AG04449 (cell line): ENCODE data around the gene KCNC4.

Source experiments
- CTCF ChIA-PET: fragments of 350-600 bp; formaldehyde crosslinking; extraction: SDS; loops from one replicate; lab custom pipeline; 2021; ENCODE audit warnings: antibody characterized with exemption; lab: Yijun Ruan, JAX
- POLR2A ChIA-PET: fragments of 400-600, 350-600 bp; formaldehyde crosslinking; extraction: SDS; loops from one replicate; lab custom pipeline; 2020; ENCODE audit warnings: antibody characterized with exemption, inconsistent platforms; lab: Yijun Ruan, JAX
- DNase-seq: peaks from one replicate; pipeline ENCODE4 v3.0.0-alpha.2; 2010; ENCODE audit warnings: low read depth, low spot score
- H3K4me3 ChIP-seq: 2 replicates; pipeline ENCODE4 v1.5.1; 2011; ENCODE audit warnings: low read depth, mild to moderate bottlenecking, control low read depth, low read length
- TF ChIP-seq, protein P1 (sequence below): IDR thresholded peaks from one replicate; pipeline ENCODE4 v1.5.1; 2011; ENCODE audit warnings: mild to moderate bottlenecking, moderate library complexity, low read length, control low read depth, inconsistent platforms; ENCODE audit not compliant: insufficient read depth; ENCODE audit errors: missing control alignments

Gene KCNC4

DNA sequence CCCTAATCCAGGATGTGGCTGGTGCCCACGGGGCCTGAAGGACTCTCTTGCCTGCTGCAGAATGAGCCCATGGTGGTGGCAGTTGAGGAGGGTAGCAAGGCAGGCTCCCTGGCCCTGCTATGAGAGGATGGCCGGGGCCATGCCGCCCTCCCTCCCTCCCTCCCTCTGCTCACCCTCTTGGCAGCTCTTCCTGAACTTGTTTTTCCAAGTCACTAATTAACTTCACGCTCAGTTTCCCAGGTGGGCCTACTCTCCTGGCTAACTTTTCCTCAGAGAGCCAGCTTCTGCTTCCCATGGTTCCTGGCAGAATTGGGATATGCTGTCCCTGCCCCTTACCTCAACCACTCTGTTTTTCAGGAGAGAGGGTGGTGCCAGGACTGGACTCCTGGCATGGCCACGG lies 10.2 kb downstream of the KCNC4 start:
- POLR2A ChIA-PET: no interaction called here
- no peak for DNase-seq
- CTCF ChIA-PET: interaction anchor here (1.4 to 2.1 kb wide), 4 partner anchors 9 to 240 kb away, joined by 5 to 14 read pairs (median 10); no protein-coding TSS in a partner anchor

DNA sequence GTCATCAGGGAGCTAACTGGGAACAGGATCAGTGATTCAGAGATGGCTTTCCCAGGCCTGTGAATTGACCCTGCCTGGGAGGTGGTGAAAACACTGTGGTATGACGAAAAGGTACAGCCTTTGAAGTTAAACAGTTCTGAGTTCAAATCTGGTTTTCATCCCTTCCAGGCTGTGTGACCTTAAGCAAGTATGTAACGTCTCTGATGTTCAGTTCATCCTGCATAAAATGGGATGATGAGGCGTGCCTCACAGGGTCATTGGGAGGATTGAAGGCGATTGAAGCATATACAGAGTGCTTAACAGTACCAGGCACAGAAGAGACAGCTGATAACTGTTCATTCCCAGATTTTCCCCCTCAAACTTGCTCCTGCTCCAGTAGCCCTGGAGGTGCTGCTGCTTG lies 11.0 kb downstream of the KCNC4 start:
- TF ChIP-seq, protein P1, sequence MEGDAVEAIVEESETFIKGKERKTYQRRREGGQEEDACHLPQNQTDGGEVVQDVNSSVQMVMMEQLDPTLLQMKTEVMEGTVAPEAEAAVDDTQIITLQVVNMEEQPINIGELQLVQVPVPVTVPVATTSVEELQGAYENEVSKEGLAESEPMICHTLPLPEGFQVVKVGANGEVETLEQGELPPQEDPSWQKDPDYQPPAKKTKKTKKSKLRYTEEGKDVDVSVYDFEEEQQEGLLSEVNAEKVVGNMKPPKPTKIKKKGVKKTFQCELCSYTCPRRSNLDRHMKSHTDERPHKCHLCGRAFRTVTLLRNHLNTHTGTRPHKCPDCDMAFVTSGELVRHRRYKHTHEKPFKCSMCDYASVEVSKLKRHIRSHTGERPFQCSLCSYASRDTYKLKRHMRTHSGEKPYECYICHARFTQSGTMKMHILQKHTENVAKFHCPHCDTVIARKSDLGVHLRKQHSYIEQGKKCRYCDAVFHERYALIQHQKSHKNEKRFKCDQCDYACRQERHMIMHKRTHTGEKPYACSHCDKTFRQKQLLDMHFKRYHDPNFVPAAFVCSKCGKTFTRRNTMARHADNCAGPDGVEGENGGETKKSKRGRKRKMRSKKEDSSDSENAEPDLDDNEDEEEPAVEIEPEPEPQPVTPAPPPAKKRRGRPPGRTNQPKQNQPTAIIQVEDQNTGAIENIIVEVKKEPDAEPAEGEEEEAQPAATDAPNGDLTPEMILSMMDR: no peak
- H3K4me3 ChIP-seq: no peak overlapping the region
- CTCF ChIA-PET: interaction anchor here (2.2 kb wide), 1 partner anchor 13 kb away, joined by 10 read pairs; no protein-coding TSS in a partner anchor
- POLR2A ChIA-PET: no interaction called here
- no peak for DNase-seq

More for the DNA sequence above, 10.2 kb downstream of the KCNC4 start:
- TF ChIP-seq, protein P1: no peak
- no peak overlapping the region for H3K4me3 ChIP-seq

DNA sequence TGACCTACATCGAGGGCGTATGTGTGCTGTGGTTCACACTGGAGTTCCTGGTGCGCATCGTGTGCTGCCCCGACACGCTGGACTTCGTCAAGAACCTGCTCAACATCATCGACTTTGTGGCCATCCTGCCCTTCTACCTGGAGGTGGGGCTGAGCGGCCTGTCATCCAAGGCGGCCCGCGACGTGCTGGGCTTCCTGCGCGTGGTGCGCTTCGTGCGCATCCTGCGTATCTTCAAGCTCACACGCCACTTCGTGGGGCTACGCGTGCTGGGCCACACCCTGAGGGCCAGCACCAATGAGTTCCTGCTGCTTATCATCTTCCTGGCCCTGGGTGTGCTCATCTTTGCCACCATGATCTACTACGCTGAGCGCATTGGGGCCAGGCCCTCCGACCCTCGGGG lies 13.0 kb downstream of the KCNC4 start:
- ChIA-PET POLR2A (no interaction called here), CTCF (interaction anchor here (2.2 to 6.5 kb wide), 2 partner anchors 14 to 15 kb away, joined by 10 to 50 read pairs; partner anchors contain the start of gene KCNC4)
- TF ChIP-seq, protein P1: no peak
- no peak for DNase-seq
- H3K4me3 ChIP-seq: no peak overlapping the region

DNA sequence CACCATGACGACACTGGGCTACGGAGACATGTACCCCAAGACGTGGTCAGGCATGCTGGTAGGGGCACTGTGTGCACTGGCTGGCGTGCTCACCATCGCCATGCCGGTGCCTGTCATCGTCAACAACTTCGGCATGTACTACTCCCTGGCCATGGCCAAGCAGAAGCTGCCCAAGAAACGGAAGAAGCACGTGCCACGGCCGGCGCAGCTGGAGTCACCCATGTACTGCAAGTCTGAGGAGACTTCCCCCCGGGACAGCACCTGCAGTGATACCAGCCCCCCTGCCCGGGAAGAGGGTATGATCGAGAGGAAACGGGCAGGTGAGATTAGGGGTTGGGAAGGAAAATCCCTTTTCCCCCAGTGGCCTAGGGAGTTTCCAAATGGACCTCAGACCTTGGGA lies 13.5 kb downstream of the KCNC4 start:
- POLR2A ChIA-PET: no interaction called here
- no peak for DNase-seq
- H3K4me3 ChIP-seq: no peak overlapping the region
- CTCF ChIA-PET: interaction anchor here (1.5 to 6.5 kb wide), 3 partner anchors 14 to 89 kb away, joined by 7 to 50 read pairs (median 12); partner anchors contain the start of gene KCNC4
- TF ChIP-seq, protein P1: no peak

DNA sequence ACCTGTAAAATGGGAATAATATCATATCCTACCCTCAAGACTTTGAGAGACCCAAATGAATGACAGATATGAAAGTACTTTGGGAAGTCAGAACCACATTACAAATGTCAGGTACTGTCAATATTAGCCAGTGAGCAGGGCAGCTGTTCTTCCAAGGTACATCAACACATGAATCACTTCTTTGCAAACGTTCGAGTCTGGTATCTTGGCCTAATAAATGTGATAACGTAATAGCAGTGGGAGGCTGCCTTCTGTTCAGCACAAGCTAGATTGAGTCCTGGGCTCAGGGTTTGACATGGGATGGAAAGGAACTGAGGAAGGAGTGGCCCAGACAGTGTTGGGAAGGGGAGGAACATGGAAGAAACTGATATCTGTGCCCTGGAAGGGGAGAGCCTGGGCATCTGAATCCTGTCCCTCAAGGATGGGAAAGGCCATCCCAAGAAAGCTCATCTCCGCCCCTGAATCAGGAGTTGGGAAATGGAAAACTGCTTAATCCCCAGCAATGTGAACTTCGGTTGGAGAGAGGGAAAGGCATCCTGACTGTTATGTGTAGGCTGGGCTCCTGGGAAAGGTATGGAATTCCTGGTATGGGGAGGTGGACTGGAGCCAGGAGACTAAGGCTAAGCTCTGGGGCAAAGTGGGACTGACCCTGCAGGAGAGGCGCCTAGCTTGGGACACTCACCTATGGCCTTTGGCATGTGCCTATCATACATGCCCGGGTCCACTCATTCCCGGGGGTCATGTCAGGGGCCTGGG lies 14.3 kb downstream of the KCNC4 start:
- CTCF ChIA-PET: interaction anchor here (1.2 to 6.5 kb wide), 4 partner anchors 15 to 88 kb away, joined by 6 to 50 read pairs (median 10); partner anchors contain the start of gene KCNC4
- POLR2A ChIA-PET: no interaction called here
- TF ChIP-seq, protein P1: no peak

DNA sequence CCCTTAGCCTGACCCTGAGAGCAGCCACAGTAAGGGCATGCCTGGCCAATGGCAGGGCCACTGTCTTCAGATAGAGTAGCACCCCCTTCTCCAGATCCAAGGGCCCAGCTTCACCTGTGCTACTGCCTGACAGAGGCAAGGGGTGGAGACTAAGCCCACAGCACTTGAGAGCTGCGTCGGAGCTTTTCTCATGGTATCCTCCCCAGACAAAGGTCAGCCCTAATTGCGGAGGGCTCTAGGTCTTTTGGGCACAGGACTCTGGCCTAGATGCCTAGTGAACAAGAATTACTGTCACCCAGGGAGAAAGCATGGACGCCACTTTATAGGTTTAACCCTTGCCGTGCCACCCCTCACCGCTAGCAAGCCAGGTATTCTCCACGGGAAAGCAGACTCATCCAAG lies 15.1 kb downstream of the KCNC4 start:
- TF ChIP-seq, protein P1: no peak
- no peak overlapping the region for H3K4me3 ChIP-seq
- POLR2A ChIA-PET: no interaction called here
- DNase-seq: no peak
- CTCF ChIA-PET: interaction anchor here (1.2 to 6.5 kb wide), 4 partner anchors 16 to 88 kb away, joined by 6 to 50 read pairs (median 10); partner anchors contain the start of gene KCNC4

More for the DNA sequence above, 14.3 kb downstream of the KCNC4 start:
- DNase-seq: no peak
- no peak overlapping the region for H3K4me3 ChIP-seq
